Measurements from ENCODE around the gene TMEM191B.
"Not testable (repeated sequence)": the region's sequence is repeated elsewhere in the genome, so short reads cannot be mapped to it uniquely, and the experiment has no call there.

DNA sequence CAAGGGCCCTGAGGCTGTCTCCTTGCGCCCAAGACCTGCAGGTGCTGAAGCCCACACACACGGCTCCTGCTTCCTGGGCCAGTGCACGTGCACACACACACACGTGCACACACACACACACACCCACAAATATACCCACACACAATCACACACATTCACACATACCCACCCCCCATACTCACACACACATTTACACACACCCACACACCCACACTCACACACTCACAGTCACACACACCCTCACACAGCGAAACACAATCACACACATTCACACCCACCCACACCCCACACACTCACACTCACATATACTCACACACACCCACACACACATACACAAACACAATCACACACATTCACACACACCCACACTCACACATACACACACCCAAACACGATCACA, 16.3 kb upstream of the TMEM191B start:
- TF ChIP-seq EZH2 (IDR thresholded peaks at IDR 0.05; ENCODE audit: insufficient read depth, poor library complexity, severe bottlenecking); EZH2phosphoT487 (IDR thresholded peaks at IDR 0.05; ENCODE audit: insufficient read depth, low read depth): not testable (repeated sequence)

Data from GM23248 (cell line).